MV-4-11 (cell line): Measurements from ENCODE around the gene NETO1.

Experiments
- DNase-seq: peaks from one replicate; lab custom pipeline; 2025; lab: John Stamatoyannopoulos, UW

Gene NETO1

GRCh38 chr18:72726201-72726600 is 141.6 kb downstream of the NETO1 start:
- no peak for DNase-seq

DNA sequence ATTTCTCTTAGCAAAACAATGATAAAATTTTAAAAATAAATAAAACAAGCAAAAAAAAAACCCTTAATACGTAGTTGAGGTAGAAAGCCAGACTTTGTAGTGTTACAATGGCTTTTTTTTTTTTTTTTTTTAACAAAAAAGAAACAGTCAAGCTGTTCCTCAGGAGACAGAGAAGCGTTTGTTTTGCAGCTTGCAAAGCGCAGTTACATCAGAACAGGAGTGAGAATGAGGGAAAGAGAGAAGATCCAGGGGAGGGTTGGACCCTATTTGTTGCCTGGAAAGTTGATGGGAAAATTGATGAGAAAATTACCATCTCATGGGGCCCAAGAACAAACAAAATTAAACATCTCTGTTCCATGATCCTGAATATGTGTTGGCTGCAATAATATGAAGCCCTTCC is 146.5 kb downstream of the NETO1 start:
- DNase-seq = no peak

DNA sequence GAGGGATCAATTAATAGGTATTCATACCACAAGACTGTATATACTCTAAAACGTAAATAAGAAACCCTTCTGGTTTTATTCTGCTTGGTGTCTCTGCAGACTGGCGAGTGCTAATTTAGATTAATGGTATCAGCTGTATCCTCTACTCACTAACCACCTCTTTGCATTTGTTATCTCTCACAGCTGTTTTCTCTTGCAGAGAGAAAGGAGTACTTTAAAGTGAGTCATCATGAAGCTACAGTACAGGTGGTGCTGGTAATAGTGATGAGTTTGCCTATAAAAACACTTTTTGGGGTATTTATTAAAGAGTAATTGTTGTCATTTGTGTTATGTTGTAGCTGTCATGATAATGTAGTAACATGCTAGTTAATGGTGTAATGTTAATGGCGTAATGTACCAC is 147.7 kb downstream of the NETO1 start:
- DNase-seq = no peak

DNA sequence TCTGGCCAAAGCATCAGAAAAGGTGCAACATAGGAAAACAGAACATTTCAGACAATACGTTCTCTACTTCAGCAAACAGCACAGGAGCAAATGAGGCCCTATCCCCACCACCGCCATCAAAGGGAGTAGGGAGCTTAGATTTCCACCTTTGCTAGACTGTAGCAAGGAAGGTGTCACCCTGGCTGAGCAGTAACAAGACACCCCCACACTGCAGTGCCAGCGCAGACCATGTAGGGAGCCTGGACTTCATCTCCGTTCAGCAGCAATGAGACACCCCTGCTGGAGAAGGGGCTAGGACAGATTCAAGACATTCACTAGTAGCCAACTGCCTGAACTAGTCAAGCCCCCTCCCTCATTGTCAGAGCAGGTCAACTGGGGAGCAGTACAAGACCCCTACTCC is 163.6 kb downstream of the NETO1 start:
- DNase-seq = no peak

- no peak for DNase-seq
Observed at GRCh38 chr18:72700961-72701710, 166.7 kb downstream of the NETO1 start.

DNA sequence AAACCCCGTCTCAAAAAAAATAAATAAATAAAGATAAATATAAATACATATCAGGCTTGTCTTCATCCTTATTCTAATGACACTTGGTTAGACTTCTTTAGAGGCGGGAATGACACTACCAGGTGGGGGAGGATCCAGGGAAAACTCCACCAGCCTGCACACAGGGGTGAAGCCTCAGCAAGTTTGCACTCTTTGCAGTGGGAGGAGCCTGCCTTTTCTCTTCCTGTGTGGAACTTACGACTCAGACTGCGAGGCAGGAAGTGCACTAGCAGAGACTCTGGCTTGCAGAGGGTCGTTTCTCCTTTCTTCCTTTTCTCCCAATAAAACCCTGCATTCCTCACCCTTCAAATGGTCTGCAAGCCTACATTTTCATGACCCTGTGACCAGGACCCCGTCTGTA is 170.1 kb downstream of the NETO1 start:
- DNase-seq = no peak

DNA sequence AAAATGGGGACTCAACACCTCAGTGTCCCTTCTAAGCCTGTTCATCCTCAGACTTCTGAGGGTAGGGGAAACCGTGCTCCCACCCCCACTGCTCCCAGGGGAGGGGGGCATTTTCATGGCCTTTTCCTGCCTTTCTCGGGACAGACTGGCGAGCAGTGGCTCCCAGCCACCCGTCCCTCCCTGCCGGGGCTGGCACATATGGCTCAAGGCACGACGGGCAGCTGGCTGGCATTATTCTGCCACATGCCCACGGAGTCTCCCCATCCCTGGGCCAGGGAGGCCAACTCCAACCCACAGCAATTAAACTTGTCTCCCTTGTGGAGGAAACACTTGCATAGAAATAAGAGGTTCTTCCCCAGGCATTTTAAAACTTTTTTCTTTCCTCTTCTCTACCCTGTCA is 175.2 kb downstream of the NETO1 start:
- DNase-seq = no peak
